Lower leg skin (tissue), 3 donors: ENCODE results near the gene GAS7.

Experiments
- CTCF ChIP-seq, 3 donors: fragments of 450-650 bp; IDR thresholded peaks; one replicate each; pipeline ENCODE4 v1.5.1; 2016; ENCODE audit warnings: antibody characterized with exemption in 3 of 3, mild to moderate bottlenecking in 3 of 3, moderate library complexity in 2 of 3
- POLR2A ChIP-seq, 2 donors: fragments of 450-650 bp; IDR thresholded peaks; one replicate each; pipeline ENCODE4 v1.6.1; 2016 to 2017; ENCODE audit warnings: antibody characterized with exemption in 2 of 2, mild to moderate bottlenecking in 1 of 2, moderate library complexity in 1 of 2

GRCh38 chr17:10243883-10244844 lies 45.8 kb upstream of the GAS7 start:
- no peak for TF ChIP-seq CTCF (IDR thresholded peaks at IDR 0.05)
- no peak for TF ChIP-seq POLR2A (IDR thresholded peaks at IDR 0.05)
